Measurements from ENCODE around the gene CCRL2.
"Not testable (repeated sequence)": the region's sequence is repeated elsewhere in the genome, so short reads cannot be mapped to it uniquely, and the experiment has no call there.

DNA sequence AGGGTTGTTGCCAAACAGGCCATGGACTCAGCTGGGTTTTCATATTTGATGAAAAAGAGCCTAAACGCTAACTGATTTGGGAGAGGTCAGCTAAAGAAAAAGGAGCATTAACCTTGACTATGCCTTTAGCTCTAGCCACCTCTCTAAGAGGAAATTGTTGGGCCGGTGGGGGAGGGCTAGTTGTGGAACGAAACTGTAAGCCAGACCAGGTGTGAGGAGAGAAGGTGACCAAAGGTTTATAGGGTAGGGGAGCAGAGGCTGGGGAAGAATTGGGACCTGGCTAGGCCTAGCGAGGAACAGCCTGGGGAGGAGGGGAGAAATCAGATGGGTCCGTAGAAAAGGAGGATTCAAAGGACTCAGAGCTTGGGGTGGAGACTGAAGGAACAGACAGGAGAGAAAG is 15.5 kb upstream of the CCRL2 start:
- TF ChIP-seq POLR2AphosphoS5 (IDR thresholded peaks at IDR 0.05), result not testable (repeated sequence)
- TF ChIP-seq, protein P1, sequence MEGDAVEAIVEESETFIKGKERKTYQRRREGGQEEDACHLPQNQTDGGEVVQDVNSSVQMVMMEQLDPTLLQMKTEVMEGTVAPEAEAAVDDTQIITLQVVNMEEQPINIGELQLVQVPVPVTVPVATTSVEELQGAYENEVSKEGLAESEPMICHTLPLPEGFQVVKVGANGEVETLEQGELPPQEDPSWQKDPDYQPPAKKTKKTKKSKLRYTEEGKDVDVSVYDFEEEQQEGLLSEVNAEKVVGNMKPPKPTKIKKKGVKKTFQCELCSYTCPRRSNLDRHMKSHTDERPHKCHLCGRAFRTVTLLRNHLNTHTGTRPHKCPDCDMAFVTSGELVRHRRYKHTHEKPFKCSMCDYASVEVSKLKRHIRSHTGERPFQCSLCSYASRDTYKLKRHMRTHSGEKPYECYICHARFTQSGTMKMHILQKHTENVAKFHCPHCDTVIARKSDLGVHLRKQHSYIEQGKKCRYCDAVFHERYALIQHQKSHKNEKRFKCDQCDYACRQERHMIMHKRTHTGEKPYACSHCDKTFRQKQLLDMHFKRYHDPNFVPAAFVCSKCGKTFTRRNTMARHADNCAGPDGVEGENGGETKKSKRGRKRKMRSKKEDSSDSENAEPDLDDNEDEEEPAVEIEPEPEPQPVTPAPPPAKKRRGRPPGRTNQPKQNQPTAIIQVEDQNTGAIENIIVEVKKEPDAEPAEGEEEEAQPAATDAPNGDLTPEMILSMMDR (IDR thresholded peaks at IDR 0.05), result not testable (repeated sequence)
